Mesendoderm (in vitro differentiated cells): ENCODE measurements around the gene DUOX2.

ENCODE experiments used
- DNase-seq: peaks from one replicate; pipeline ENCODE4 v3.0.0; 2013
- H2AK5ac ChIP-seq: 2 replicates; pipeline ENCODE4 v1.6.1; 2013; ENCODE audit warnings: low read length, inconsistent platforms
- H2BK120ac ChIP-seq: 2 replicates; pipeline ENCODE4 v1.6.1; 2013; ENCODE audit warnings: low read depth, mild to moderate bottlenecking, low read length, moderate library complexity, mixed read lengths
- H2BK15ac ChIP-seq: replicated peaks from 2 replicates; pipeline ENCODE4 v1.6.1; 2013; ENCODE audit warnings: low read depth, mild to moderate bottlenecking, moderate library complexity
- H2BK5ac ChIP-seq: 2 replicates; pipeline ENCODE4 v1.6.1; 2013; ENCODE audit warnings: low read length, inconsistent platforms
- H3K18ac ChIP-seq: 2 replicates; pipeline ENCODE4 v1.6.1; 2013; ENCODE audit warnings: mild to moderate bottlenecking, low read length, mixed read lengths
- H3K23ac ChIP-seq: one replicate; pipeline ENCODE4 v1.6.1; 2013; ENCODE audit warnings: low read length
- H3K27ac ChIP-seq: 2 replicates; pipeline ENCODE4 v1.5.1; 2013; ENCODE audit warnings: low read depth, mild to moderate bottlenecking, inconsistent platforms, low read length, moderate library complexity
- H3K27me3 ChIP-seq: 2 replicates; pipeline ENCODE4 v1.6.1; 2013; ENCODE audit warnings: low read length, control low read depth, mild to moderate bottlenecking, inconsistent platforms; ENCODE audit not compliant: insufficient read depth, poor library complexity
- H3K36me3 ChIP-seq: 2 replicates; pipeline ENCODE4 v1.6.1; 2013; ENCODE audit warnings: low read length, inconsistent platforms; ENCODE audit not compliant: control insufficient read depth, insufficient read depth
- H3K4ac ChIP-seq: one replicate; pipeline ENCODE4 v1.6.1; 2013; ENCODE audit warnings: low read depth, mild to moderate bottlenecking, low read length, moderate library complexity
- H3K4me1 ChIP-seq: 2 replicates; pipeline ENCODE4 v1.6.1; 2013; ENCODE audit warnings: low read depth, low read length, inconsistent platforms; ENCODE audit not compliant: control insufficient read depth
- H3K4me2 ChIP-seq: 2 replicates; pipeline ENCODE4 v1.6.1; 2013; ENCODE audit warnings: low read length
- H3K4me3 ChIP-seq: 2 replicates; pipeline ENCODE4 v1.5.1; 2013; ENCODE audit warnings: mild to moderate bottlenecking, low read length
- H3K56ac ChIP-seq: one replicate; pipeline ENCODE4 v1.6.1; 2013; ENCODE audit warnings: low read length
- H3K79me1 ChIP-seq: 2 replicates; pipeline ENCODE4 v1.6.1; 2013; ENCODE audit warnings: low read length, inconsistent platforms
- H3K79me2 ChIP-seq: 2 replicates; pipeline ENCODE4 v1.6.1; 2013; ENCODE audit warnings: mild to moderate bottlenecking, low read length; ENCODE audit not compliant: control insufficient read depth, insufficient read depth
- H3K9ac ChIP-seq: 2 replicates; pipeline ENCODE4 v1.6.1; 2013; ENCODE audit warnings: low read length, inconsistent platforms
- H4K5ac ChIP-seq: one replicate; pipeline ENCODE4 v1.6.1; 2013; ENCODE audit warnings: low read length
- H4K8ac ChIP-seq: one replicate; pipeline ENCODE4 v1.6.1; 2013; ENCODE audit warnings: low read depth, mild to moderate bottlenecking, control low read depth, low read length, moderate library complexity
- WGBS: extraction: QIAGEN DNeasy Blood & Tissue Kit; methylation state at CpG from one replicate; pipeline ENCODE4 v1.1.7; 2013; ENCODE audit warnings: low lambda C conversion rate, missing lambda C conversion rate; ENCODE audit not compliant: insufficient coverage; ENCODE audit errors: extremely low coverage; 5-methylcytosine and 5-hydroxymethylcytosine counted together

DUOX2 gene

DNA sequence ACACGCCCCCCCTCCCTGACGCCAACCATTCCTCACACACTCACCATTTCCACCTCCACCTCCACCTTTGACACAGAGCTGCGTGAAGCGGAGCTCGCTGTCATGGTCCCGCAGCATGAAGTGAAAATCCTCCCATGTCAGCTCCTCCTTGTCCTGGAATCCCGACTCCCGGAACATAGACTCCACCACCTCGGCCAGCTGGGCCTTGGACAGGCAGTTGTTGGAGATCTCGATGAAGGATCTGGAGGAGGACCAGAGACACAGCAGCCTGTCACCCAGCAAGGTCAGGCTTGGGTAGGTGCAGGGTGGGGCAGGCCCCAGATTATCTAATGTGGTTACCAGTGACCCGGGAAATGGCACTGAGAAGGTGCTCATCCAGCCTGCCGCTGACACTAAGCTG is 12.2 kb downstream of the DUOX2 start:
- no peak overlapping the region for H2BK120ac ChIP-seq
- H3K56ac ChIP-seq, result no peak overlapping the region
- H3K4me2 ChIP-seq, result no peak overlapping the region
- H3K27ac ChIP-seq, result no peak overlapping the region
- no peak overlapping the region for H2BK5ac ChIP-seq
- H2AK5ac ChIP-seq, result no peak overlapping the region
- DNase-seq, result no peak
- H3K9ac ChIP-seq, result no peak overlapping the region
- H3K4ac ChIP-seq, result no peak overlapping the region
- no peak overlapping the region for H4K8ac ChIP-seq
- H2BK15ac ChIP-seq, result no peak overlapping the region
- no peaks in the 10 kb centered on the region for H3K27me3 ChIP-seq
- H3K79me1 ChIP-seq, result no peaks in the 10 kb centered on the region
- H3K79me2 ChIP-seq, result no peaks in the 10 kb centered on the region
- H4K5ac ChIP-seq, result no peak overlapping the region
- no CpG with 5 or more reads among the region's 12 CpGs for WGBS
- no peak overlapping the region for H3K23ac ChIP-seq
- no peak overlapping the region for H3K18ac ChIP-seq
- no peaks in the 10 kb centered on the region for H3K36me3 ChIP-seq
- no peak overlapping the region for H3K4me3 ChIP-seq
- no peaks in the 10 kb centered on the region for H3K4me1 ChIP-seq

DNA sequence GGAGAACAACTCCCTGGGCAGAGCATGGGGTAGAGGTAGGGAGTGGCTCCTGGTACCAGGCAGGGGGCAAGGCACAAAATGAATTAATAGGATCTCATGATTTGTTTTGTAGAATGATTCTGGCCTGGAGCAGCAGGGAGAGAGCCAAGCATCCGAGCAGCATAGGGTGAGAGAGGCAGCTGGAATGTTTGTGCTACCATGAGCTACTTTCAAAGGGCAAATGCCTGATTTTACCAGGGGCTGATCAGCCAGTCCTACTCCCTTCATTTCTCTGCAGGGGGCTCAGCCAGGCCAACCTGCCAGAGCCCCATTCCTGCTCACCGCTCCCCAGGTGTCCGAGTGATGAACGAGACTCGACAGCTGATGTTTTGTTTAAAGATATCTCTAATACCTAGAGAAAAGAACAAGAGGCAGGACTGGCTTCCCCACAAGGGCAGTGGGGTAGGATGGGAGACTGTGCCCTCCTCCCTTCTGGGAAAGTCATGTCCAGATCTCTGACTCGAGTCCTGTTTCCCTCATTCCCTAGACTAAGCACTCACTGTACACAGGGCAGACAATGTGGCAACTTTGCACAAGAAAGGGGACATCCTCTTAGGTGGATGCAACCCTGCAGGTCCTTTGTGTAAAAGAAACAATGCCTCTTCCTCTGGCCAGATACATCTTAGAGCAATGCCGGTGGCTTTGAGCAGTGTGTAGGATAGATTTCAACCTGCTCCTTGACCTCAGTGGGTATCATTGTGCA is 12.9 kb downstream of the DUOX2 start:
- no peak overlapping the region for H3K9ac ChIP-seq
- H3K56ac ChIP-seq, result no peak overlapping the region
- H3K4me3 ChIP-seq, result no peak overlapping the region
- no peak overlapping the region for H2BK15ac ChIP-seq
- H3K18ac ChIP-seq, result no peak overlapping the region
- no peaks in the 10 kb centered on the region for H3K79me1 ChIP-seq
- H4K5ac ChIP-seq, result no peak overlapping the region
- no peak overlapping the region for H3K27ac ChIP-seq
- no peak overlapping the region for H2BK120ac ChIP-seq
- H3K4me2 ChIP-seq, result no peak overlapping the region
- WGBS, result no CpG with 5 or more reads among the region's 7 CpGs
- H2AK5ac ChIP-seq, result no peak overlapping the region
- H3K4ac ChIP-seq, result no peak overlapping the region
- H2BK5ac ChIP-seq, result no peak overlapping the region
- no peak overlapping the region for H4K8ac ChIP-seq
- H3K27me3 ChIP-seq, result no peaks in the 10 kb centered on the region
- no peaks in the 10 kb centered on the region for H3K4me1 ChIP-seq
- no peak overlapping the region for H3K23ac ChIP-seq
- no peak for DNase-seq
- H3K79me2 ChIP-seq, result no peaks in the 10 kb centered on the region
- no peaks in the 10 kb centered on the region for H3K36me3 ChIP-seq

DNA sequence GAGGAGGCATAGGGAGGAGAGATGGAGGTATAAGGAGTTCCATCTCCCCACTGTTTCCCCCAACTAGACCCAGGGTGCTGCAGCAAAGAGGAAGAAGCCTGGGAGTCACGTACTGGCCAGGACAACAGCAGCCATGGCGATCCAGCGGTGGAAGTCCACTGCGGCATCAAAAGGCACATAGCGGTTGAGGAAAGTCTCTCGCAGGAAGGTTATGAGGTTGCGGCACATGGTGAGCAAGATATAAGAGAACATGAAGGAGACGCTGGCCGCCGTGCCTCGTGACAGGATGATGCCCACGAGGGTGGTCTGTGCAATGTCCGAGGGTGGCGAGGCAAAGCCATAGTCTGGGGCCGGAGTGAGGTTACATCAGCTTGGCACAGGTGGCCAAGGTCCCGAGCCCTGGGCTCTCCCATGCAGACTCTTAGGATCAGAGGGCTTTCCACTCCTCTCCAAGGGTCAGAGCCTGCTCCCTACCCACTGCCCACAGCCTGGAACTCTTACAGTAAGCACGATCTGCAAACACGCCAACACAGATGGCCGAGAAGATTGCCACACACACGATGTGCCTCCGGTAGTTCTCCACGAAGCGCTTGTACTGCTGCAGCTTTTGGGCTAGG is 14.3 kb downstream of the DUOX2 start:
- H2AK5ac ChIP-seq, result no peak overlapping the region
- no peak overlapping the region for H2BK120ac ChIP-seq
- H3K79me2 ChIP-seq, result no peaks in the 10 kb centered on the region
- H3K79me1 ChIP-seq, result no peaks in the 10 kb centered on the region
- H3K4me2 ChIP-seq, result no peak overlapping the region
- H2BK5ac ChIP-seq, result no peak overlapping the region
- H3K4me3 ChIP-seq, result no peak overlapping the region
- no peak overlapping the region for H2BK15ac ChIP-seq
- no peak for DNase-seq
- no peak overlapping the region for H3K9ac ChIP-seq
- H3K56ac ChIP-seq, result no peak overlapping the region
- no peaks in the 10 kb centered on the region for H3K27me3 ChIP-seq
- no peak overlapping the region for H3K4ac ChIP-seq
- H3K36me3 ChIP-seq, result no peaks in the 10 kb centered on the region
- no peak overlapping the region for H3K27ac ChIP-seq
- no peak overlapping the region for H3K23ac ChIP-seq
- H3K4me1 ChIP-seq, result no peaks in the 10 kb centered on the region
- no CpG with 5 or more reads among the region's 23 CpGs for WGBS
- H3K18ac ChIP-seq, result no peak overlapping the region
- no peak overlapping the region for H4K5ac ChIP-seq
- H4K8ac ChIP-seq, result no peak overlapping the region

DNA sequence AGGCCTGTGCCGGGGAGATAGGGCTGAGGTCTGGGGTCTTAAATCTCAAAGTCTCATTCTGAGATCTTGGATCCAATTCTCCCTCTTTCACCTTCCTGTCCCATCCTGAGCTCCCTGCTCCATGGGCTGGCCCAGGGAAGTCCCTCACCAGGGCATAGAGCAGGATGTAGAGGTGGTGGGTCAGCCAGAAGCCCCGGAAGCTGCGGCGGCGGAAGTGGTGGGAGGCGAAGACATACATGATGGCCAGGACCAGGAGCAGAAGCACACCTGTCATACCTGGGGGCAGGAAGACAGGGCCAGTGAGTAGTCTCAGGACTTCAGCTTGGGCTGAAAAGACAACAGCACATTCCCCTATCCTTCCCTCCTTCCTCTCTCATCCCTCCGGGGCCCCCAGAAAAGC is 16.5 kb downstream of the DUOX2 start:
- Histone ChIP-seq H2BK5ac (no peak overlapping the region), H3K4me3 (no peak overlapping the region), H3K36me3 (no peaks in the 10 kb centered on the region), H3K4me2 (no peak overlapping the region), H2BK15ac (no peak overlapping the region), H2BK120ac (no peak overlapping the region), H4K8ac (no peak overlapping the region), H3K27ac (no peak overlapping the region), H3K23ac (no peak overlapping the region), H3K9ac (no peak overlapping the region), H3K18ac (no peak overlapping the region), H3K79me2 (no peaks in the 10 kb centered on the region), H3K4me1 (no peaks in the 10 kb centered on the region), H4K5ac (no peak overlapping the region), H3K56ac (no peak overlapping the region), H3K4ac (no peak overlapping the region), H3K27me3 (no peaks in the 10 kb centered on the region), H2AK5ac (no peak overlapping the region), H3K79me1 (no peaks in the 10 kb centered on the region)
- WGBS, result no CpG with 5 or more reads among the region's 7 CpGs
- DNase-seq, result no peak

DNA sequence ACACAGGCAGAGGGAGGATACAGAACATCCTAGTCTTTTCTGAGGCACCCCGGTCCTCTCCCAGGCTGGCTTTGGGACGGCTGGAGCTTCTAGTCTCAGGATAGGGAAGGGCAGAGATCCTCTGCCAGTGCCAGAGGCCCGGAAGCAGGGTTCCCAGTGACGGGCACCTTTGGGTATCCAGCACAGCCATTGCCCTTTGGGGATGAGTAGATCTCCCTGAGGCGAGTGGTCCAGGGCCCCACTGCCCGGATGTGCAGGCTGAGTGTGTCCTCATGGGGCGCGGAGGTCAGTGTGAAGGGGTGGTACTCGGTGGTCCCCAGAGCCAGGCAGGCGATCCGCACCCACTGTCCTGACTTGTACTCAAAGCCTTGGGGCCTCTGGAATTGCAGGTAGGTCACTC is 18.3 kb downstream of the DUOX2 start:
- no CpG with 5 or more reads among the region's 11 CpGs for WGBS
- H4K5ac ChIP-seq, result no peak overlapping the region
- H3K9ac ChIP-seq, result no peak overlapping the region
- no peak overlapping the region for H3K27ac ChIP-seq
- H3K23ac ChIP-seq, result no peak overlapping the region
- no peak overlapping the region for H3K18ac ChIP-seq
- no peaks in the 10 kb centered on the region for H3K27me3 ChIP-seq
- H4K8ac ChIP-seq, result no peak overlapping the region
- DNase-seq, result no peak
- no peak overlapping the region for H2BK15ac ChIP-seq
- no peak overlapping the region for H2BK120ac ChIP-seq
- H3K79me1 ChIP-seq, result no peaks in the 10 kb centered on the region
- H3K56ac ChIP-seq, result no peak overlapping the region
- H3K4me1 ChIP-seq, result no peaks in the 10 kb centered on the region
- no peak overlapping the region for H3K4ac ChIP-seq
- no peaks in the 10 kb centered on the region for H3K36me3 ChIP-seq
- H2AK5ac ChIP-seq, result no peak overlapping the region
- H3K4me2 ChIP-seq, result no peak overlapping the region
- H3K4me3 ChIP-seq, result no peak overlapping the region
- H3K79me2 ChIP-seq, result no peaks in the 10 kb centered on the region
- no peak overlapping the region for H2BK5ac ChIP-seq

DNA sequence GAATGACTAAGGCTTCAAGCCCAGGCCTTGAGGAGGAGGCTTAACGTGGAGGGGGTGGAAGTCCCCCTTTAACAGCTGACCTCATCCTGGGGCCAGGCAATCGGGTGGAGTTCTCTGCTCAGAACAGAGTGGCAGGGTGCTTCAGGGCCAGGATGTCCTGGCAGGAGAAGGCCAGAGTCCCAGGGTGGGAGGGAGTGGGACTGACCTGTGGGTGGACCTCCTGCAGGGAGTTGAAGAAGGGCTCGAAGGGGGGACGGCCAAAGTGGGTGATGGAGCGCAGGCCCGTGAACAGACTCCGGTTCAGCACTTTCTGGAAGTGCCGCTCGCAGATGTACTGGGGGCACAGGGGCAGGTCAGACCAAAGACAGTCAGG is 19.6 kb downstream of the DUOX2 start:
- H3K9ac ChIP-seq, result no peak overlapping the region
- H3K4me1 ChIP-seq, result no peaks in the 10 kb centered on the region
- no peak overlapping the region for H4K5ac ChIP-seq
- no peak overlapping the region for H3K23ac ChIP-seq
- no CpG with 5 or more reads among the region's 9 CpGs for WGBS
- no peaks in the 10 kb centered on the region for H3K27me3 ChIP-seq
- H3K4me2 ChIP-seq, result no peak overlapping the region
- no peaks in the 10 kb centered on the region for H3K79me2 ChIP-seq
- H2BK120ac ChIP-seq, result no peak overlapping the region
- no peak overlapping the region for H3K56ac ChIP-seq
- no peak overlapping the region for H3K18ac ChIP-seq
- no peaks in the 10 kb centered on the region for H3K79me1 ChIP-seq
- no peaks in the 10 kb centered on the region for H3K36me3 ChIP-seq
- DNase-seq, result no peak
- no peak overlapping the region for H2BK15ac ChIP-seq
- H3K4me3 ChIP-seq, result no peak overlapping the region
- H3K27ac ChIP-seq, result no peak overlapping the region
- no peak overlapping the region for H4K8ac ChIP-seq
- H2BK5ac ChIP-seq, result no peak overlapping the region
- H2AK5ac ChIP-seq, result no peak overlapping the region
- H3K4ac ChIP-seq, result no peak overlapping the region
